HK-2 (cell line): ENCODE data around the gene ANO1.

Experiments
- DNase-seq: peaks from one replicate; pipeline ENCODE4 v3.0.0-alpha.2; 2018; ENCODE audit not compliant: unreplicated experiment

The ANO1 gene

GRCh38 chr11:70072861-70073755 is 5.0 kb upstream of the ANO1 start:
- no peak for DNase-seq

GRCh38 chr11:70073871-70074371 is 4.2 kb upstream of the ANO1 start:
- DNase-seq, result no peak

DNA sequence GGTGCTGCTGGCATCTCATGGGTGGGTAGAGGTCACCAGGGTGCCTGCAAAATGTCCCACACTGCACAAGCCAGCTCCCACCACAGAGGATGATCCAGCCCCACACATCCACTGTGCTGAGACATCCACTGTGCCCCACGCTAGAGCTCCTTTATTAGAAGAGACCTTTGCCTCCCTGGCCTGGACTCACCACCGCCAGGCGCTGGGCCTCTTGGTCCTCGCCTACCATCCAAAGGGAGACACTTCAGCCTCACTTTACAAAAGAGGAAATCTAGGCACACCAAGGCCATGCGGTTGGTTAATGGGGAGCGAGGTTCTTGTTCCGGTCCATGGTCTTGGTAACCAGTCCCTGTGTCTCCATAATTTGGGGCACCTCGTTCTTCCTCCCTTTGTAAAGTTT is 3.4 kb upstream of the ANO1 start:
- DNase-seq, result no peak

GRCh38 chr11:70075836-70076235 is 2.3 kb upstream of the ANO1 start:
- no peak for DNase-seq

GRCh38 chr11:70076461-70076931 is 1.6 kb upstream of the ANO1 start:
- no peak for DNase-seq

- DNase-seq, result no peak
Observed at GRCh38 chr11:70077411-70078094, 564 bp upstream of the ANO1 start.

GRCh38 chr11:70078781-70079616 is 882 bp downstream of the ANO1 start:
- DNase-seq, result no peak

DNA sequence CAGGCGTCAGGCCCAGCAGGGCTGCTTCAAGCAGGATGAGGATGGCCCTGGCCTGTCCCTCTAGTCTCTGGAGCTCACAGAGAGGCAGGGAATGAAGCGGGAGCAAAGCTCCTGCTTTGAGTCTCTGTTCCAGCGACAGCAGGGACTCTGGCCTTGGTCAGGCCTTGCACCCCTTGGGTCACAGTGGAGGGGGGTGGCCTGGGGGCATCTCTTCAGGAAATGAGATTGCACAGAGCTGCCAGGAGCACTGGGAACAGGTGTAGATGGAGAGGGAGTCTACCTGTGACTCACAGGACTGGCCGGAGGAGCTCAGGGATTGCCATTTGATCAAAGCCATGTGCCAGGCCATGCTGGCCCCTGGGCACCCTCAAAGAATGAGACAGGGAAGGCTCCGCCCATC is 1.6 kb downstream of the ANO1 start:
- no peak for DNase-seq

DNA sequence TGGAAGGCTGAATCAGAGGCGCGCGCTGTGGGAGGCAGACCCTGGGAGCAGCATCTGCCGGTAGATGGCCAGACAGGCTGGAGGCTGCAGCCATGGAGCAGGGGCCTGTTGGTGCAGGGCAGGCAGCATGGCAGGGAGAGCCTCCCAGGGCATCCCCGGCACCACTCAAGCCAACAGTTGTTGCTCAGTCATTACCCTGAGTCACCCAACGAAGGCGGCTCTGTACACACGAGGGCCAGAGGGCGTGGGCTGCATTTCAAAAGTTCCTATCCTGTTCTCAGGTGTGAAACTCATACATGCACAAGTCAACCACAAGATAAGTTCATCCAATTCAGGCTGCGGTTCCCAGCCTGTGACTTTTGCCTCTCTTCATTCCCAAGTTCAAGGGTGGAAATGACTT is 2.6 kb downstream of the ANO1 start:
- no peak for DNase-seq

DNA sequence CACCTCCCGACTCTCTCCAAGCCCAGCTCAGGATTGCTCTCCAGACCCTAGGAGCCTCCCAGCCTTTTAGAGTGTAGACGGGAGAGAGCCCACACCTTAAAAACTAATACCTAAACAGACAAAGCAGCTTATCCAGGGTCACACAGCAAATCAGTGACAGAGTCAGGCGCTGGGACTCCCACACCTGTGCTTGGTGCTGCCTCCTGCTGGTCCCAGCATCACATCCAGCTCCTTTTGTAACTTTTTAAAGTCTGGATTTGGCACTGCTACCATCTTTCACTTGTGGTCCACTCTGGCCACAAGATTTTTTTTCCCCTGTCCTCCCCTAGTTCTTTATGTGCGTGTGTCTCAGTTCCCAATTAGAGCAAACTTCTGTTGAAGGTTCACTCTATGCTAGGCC is 4.7 kb downstream of the ANO1 start:
- no peak for DNase-seq

DNA sequence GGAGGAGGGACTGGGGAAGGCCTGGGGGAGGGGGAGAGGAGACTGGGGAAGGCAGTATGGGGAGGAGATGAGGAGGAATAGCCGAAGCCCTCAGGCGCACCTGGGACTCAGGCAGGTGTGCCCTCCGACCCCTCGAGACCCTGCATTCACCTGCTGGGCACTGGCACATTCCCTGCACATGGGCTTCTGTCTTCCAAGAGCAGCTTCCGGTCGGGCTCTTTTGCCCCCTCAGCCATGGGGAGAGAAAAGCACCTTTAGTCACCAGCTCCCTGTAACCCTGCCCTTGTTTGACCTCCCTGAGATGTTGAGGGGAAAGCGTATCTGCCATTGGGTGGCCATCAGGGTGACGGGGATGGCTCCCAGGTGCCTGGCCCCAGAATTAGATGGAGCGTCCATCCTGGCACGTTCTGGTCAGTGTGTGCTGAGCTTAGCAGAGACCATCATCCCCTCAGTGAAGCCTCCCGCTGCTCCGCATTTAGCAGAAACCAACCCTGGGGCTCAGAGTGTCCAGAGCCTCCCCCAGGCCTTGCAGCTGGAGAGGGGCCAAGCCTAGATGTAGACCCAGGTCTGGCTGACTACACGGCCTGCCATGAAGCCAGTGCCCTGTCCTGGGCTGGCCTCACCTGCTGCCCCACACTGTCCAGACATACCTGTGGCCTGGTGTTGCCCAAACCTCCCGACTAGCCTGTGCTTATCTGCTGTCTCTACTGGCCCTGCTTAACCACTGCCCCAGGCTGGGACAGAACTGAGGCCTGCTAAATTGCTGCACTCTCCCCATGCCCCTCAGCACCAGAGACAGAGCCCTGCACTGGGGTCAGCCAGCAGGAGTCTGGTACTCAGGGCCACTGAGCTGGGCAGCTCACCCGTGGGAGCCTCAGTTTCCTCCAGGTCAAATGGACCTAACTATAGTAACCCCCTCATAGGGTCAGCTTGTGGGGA is 6.2 kb downstream of the ANO1 start:
- DNase-seq, result no peak

GRCh38 chr11:70085815-70086769 is 8.0 kb downstream of the ANO1 start:
- DNase-seq, result no peak

DNA sequence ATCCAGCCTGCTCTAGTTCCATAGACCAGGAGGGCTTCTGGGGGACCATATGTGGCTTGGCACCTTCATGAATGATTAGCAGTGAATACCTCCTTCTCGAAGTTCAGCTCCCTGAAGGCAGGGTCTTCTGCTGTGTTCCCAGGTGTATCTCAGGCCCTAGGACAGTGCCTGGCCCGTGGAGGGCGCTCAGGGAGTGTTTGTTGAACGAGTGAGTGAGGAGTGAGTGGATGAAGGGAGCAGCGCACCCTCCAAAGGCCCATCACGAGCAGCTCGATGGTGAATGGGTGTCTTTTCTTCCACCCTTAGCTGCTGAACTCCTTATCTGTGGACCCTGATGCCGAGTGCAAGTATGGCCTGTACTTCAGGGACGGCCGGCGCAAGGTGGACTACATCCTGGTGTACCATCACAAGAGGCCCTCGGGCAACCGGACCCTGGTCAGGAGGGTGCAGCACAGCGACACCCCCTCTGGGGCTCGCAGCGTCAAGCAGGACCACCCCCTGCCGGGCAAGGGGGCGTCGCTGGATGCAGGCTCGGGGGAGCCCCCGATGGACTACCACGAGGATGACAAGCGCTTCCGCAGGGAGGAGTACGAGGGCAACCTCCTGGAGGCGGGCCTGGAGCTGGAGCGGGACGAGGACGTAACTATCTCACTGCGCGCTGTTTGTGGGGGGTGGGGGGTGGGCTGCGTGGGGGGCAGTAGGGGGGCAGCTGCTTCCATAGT is 9.5 kb downstream of the ANO1 start:
- no peak for DNase-seq

- DNase-seq, result no peak
Observed at GRCh38 chr11:70088735-70089250, 10.7 kb downstream of the ANO1 start.

- DNase-seq, result no peak
Observed at GRCh38 chr11:70089631-70090030, 11.5 kb downstream of the ANO1 start.

DNA sequence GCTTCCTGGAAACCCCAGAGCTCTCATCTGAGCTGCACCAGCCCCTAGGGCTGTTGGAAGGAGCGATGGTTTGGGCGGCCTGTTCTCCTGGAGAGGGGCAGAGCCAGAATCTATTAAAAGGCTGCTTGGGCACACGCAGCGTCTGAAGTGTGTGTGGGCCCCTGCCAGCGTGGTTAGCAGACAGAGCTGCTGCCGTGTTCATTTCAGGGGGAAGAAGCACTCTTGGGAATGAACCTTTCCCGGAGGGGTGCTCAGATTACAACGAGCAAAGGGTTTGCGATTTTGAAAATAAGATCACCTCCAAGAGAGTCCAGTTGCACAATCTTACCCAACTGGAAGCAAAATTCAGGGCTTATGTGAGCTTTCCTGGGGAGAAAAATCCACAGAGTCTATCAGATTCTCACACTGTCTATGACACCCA is 12.9 kb downstream of the ANO1 start:
- no peak for DNase-seq

- no peak for DNase-seq
Observed at GRCh38 chr11:70091638-70092037, 13.5 kb downstream of the ANO1 start.

- DNase-seq, result no peak
Observed at GRCh38 chr11:70092959-70093715, 15.0 kb downstream of the ANO1 start.
